GM13976 (cell line): ENCODE measurements around the gene STK39.

ENCODE experiments used
- DNase-seq: peaks from one replicate; pipeline ENCODE4 v3.0.0; 2012; ENCODE audit warnings: low spot score
- in situ Hi-C: fragments of 300-500 bp; cut with MboI; formaldehyde crosslinking; loops from one replicate; pipeline ENCODE4 v1.12.0; 2022; ENCODE audit warnings: low sequenced_read_pairs, mixed read lengths, inconsistent platforms; ENCODE audit not compliant: unreplicated experiment
- TF ChIP-seq, protein P1 (sequence below): IDR thresholded peaks from 2 replicates; pipeline ENCODE4 v1.5.1; 2012; ENCODE audit warnings: borderline replicate concordance, mild to moderate bottlenecking; ENCODE audit not compliant: insufficient read depth; ENCODE audit errors: extremely low read depth, missing control alignments, control extremely low read depth

The STK39 gene

DNA sequence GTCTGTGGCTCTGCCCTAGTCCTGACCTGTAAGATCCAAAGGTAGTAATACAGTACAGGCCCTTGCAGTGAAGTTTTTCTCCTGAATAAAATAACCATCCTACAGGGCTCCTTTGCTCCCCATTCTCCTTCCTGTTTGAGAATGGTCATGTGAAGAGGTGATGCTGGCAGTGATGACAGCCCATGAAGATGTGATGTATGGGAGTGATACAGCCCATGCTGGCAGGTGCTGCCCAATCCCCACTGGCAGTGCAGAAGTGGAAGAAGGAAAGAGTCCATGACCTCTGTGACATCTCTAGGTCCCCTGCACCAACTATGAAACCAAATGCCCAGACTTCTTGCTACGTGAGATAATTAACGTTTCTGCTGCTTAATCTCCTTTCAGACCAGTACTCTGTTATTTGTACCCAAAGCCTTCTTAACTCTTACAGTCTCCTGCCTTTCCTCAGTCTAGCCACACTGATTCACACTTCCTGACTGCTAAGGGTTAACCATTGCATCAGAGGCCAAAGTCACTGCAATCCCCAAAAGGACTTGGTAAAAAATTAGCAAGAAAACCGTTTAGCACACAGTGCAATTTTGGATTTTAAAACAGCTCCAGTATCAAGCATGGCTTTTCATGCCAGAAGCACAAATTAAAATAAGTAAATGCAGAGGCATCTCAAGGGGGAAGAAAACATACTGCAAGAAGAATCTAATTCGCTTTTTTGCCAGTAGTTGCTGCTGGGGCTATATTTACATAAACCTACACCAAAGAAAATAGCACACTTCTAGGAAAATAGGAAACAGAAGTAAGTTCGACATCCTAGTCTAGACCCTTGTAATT, 98.0 kb downstream of the STK39 start:
- in situ Hi-C loops, result loop anchor here (25.0 kb wide), 1 partner anchor 763 kb away; the partner anchor contains the start of gene G6PC2
- TF ChIP-seq, protein P1, sequence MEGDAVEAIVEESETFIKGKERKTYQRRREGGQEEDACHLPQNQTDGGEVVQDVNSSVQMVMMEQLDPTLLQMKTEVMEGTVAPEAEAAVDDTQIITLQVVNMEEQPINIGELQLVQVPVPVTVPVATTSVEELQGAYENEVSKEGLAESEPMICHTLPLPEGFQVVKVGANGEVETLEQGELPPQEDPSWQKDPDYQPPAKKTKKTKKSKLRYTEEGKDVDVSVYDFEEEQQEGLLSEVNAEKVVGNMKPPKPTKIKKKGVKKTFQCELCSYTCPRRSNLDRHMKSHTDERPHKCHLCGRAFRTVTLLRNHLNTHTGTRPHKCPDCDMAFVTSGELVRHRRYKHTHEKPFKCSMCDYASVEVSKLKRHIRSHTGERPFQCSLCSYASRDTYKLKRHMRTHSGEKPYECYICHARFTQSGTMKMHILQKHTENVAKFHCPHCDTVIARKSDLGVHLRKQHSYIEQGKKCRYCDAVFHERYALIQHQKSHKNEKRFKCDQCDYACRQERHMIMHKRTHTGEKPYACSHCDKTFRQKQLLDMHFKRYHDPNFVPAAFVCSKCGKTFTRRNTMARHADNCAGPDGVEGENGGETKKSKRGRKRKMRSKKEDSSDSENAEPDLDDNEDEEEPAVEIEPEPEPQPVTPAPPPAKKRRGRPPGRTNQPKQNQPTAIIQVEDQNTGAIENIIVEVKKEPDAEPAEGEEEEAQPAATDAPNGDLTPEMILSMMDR, result no peak
- no peak for DNase-seq

DNA sequence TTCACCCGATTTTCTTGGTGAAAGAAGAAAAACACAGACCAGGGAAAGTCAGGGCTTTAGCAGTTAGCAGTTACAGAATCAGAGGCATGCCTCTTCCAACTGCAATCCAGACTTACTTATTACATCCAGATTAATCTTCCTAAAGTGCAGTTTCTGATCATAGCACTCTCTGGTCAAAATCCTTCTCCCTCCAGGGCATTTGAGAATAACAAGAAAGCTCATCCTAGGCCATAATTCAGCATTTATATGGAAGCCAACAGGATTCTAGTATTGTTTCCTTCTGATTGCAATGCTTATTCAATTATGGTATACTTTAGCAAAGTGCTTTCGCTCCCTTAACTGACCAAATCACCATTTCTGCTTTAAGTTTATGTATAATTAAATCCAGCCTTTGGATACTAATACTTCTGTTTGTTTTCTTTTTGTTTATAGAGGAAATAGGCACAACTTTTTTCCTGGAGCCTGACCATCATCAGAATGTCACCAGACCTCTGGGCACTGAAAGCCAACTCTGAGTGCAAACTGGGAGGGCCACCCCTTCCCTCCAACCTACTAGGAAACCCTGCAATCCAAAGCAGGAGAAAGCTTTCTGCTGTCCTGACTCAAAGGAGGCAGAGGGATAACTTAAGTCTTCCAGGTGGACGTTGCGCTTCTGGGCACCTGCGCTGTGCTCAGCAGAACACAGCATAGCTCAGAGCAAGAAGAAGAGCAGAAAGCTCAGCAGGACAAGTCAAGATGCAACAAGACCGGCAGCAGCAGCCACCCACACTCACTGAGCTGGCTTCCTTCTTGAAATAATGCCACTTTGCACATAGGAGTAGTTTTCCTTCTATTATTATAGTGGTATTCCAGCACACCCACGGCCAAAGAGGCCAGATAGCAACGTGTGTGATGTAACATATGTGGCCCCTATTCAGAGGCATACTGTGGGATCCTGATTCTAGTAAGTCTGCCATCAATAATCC, 99.3 kb downstream of the STK39 start:
- DNase-seq, result no peak
- in situ Hi-C loops, result loop anchor here (25.0 kb wide), 1 partner anchor 764 kb away; the partner anchor contains the start of gene G6PC2
- TF ChIP-seq, protein P1, result no peak

DNA sequence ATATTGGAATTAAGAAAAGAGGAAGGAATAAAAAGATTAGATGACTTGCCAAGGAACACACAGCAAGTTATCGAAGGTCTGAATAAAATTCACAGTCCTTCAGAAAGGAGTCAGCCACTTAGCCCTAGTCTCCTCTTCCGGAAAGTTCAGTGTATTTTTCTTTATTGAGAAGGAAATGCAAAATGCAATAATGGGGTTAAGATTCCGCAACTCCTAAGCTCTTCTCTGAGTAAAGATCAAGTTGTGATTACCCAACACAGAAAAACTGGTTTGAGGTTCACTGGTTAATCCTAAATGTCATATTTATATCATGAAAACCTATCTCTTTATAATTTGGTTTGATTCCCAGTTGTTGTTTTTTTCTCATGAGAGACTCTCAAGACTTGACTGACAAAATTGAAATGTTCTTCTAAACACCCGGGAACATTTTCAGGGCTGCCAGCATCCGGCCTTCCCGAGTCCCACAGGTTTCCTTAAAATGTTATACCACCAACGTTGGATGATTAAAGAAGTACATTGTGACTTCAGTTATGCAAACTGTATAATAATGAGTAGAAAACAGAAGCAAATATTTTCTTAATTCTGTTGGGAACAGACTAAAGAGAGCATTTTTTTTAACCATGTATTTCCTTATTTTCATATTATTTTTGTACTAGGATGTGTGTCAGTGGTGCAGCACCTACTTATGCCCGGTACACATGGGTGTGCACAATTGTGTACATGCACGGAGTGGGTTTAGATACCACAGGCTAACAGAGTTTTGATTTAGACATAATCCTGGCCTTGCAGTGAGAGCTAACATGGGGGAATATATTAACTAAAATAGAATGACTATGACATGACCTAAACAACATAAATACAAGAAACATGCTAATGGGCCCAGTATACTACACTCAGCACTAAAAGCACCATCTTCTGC, 100.2 kb downstream of the STK39 start:
- no peak for DNase-seq
- TF ChIP-seq, protein P1, result no peak
- in situ Hi-C loops, result loop anchor here (25.0 kb wide), 1 partner anchor 765 kb away; the partner anchor contains the start of gene G6PC2

DNA sequence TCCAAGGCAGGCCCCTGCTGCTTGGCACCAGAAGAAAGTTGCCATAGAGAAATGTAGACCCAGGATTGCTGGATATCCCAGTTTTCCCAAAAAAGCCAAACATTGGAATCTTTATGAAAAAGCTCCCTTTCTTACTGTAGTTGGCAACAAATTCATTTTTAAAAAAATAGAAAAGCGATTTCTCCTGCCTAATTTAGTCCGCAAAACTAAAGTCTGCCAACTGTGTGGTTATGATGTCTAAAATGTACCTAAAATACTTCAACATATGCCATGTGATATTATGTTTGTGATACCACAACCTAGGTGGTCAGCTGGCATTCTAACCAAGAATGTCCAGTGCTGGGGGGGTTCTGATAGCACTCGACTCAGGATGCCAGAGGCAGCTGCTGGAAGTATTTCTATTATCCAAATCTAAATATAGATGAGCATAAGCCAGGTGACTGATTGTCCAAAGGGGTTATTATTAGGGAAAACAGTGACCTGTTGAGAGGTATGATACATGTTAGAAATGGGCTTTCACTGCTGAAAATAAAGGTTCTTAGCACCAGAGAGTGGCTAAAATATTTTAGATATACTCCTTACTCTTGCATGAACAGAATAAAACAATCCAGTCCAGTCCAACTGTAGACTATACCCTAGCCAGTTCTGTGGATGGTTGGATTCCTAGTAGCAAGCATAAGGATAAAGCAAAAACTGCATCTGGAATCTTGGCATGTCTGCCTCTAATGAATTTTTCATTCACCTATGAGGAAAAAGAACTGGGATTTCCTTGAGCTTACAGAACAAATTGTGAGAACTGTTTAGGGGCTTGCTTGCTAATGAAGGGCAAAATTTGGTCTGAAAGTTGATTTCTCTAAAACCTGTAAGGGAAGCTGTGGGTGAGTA, 101.7 kb downstream of the STK39 start:
- no peak for DNase-seq
- in situ Hi-C loops, result loop anchor here (25.0 kb wide), 1 partner anchor 767 kb away; the partner anchor contains the start of gene G6PC2
- TF ChIP-seq, protein P1, result no peak

DNA sequence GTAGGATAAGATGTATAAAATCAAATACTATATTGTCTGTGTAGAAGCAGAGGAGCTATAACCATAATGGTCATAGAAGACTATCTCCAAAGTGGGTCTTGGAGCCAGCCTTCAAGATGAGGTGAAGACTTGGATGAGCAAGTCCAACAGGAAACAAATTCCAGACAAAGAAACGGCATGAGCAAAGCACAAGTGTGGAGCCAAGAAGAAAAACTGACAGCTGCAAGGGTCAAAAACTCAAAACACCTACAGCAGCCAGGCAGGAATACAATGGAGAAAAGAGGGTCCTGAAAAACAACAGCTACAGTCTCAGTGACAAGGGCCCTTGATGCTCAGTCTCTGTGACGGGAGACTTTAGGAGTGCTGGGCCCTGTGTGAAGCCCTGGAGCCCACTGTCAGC, 102.4 kb downstream of the STK39 start:
- in situ Hi-C loops, result loop anchor here (25.0 kb wide), 1 partner anchor 767 kb away; the partner anchor contains the start of gene G6PC2
- DNase-seq, result no peak
- TF ChIP-seq, protein P1, result no peak
